Lung (tissue), 12 donors: ENCODE data around the gene EXOC3L4. TPM values are rescaled to one million over a fixed set of nuclear protein-coding genes. Genes with fewer than 3 reads are reported as not detected.
A peak's percentile ranks its signal among the peaks of the same experiment; 100 is the strongest.

Experiments
- ATAC-seq: fragments of 200-7000 bp; cut with Tn5 transposase; one replicate; pipeline ENCODE4 v1.9.1; 2020; ENCODE audit warnings: moderate number of reproducible peaks; ENCODE audit not compliant: insufficient read depth, low FRiP score
- DNase-seq, 3 donors: peaks; one replicate each; pipeline ENCODE4 v3.0.0-alpha.2; 2013 to 2017
- H3K27ac ChIP-seq, 2 donors: one replicate each; pipeline ENCODE4 v1.5.1; 2013; ENCODE audit warnings: mild to moderate bottlenecking in 2 of 2, moderate library complexity in 2 of 2, control low read depth in 1 of 2, inconsistent platforms in 1 of 2, low read depth in 1 of 2, low read length in 1 of 2
- H3K27me3 ChIP-seq, 3 donors: one replicate each; pipeline ENCODE4 v1.5.1; 2013; ENCODE audit warnings: low read length in 2 of 3; ENCODE audit not compliant: control insufficient read depth in 3 of 3, insufficient read depth in 3 of 3
- H3K36me3 ChIP-seq, 4 donors: one replicate each; pipeline ENCODE4 v1.5.1; 2013; ENCODE audit warnings: low read length in 4 of 4, mild to moderate bottlenecking in 1 of 4, moderate library complexity in 1 of 4; ENCODE audit not compliant: control insufficient read depth in 4 of 4, insufficient read depth in 4 of 4
- H3K4me1 ChIP-seq, 5 donors: one replicate each; pipeline ENCODE4 v1.5.1; 2013; ENCODE audit warnings: low read length in 5 of 5, mild to moderate bottlenecking in 2 of 5, moderate library complexity in 1 of 5; ENCODE audit not compliant: control insufficient read depth in 5 of 5, insufficient read depth in 5 of 5
- H3K4me3 ChIP-seq: one replicate; pipeline ENCODE4 v1.5.1; 2013; ENCODE audit warnings: mild to moderate bottlenecking, control low read depth, moderate library complexity
- H3K9ac ChIP-seq, 2 donors: one replicate each; pipeline ENCODE4 v1.5.1; 2013; ENCODE audit warnings: low read length in 2 of 2, control low read depth in 1 of 2; ENCODE audit not compliant: insufficient read depth in 1 of 2
- H3K9me3 ChIP-seq, 4 donors: one replicate each; pipeline ENCODE4 v1.5.1; 2013; ENCODE audit warnings: low read length in 3 of 4, mild to moderate bottlenecking in 1 of 4, moderate library complexity in 1 of 4; ENCODE audit not compliant: control insufficient read depth in 4 of 4, insufficient read depth in 3 of 4
- WGBS, 2 donors: extraction: QIAGEN DNeasy Blood & Tissue Kit; methylation state at CpG; one replicate each; pipeline ENCODE4 v1.1.7; 2013; 5-methylcytosine and 5-hydroxymethylcytosine counted together
- polyA plus RNA-seq, 2 donors: library from polyadenylated mRNA; stranded (reverse); fragments of 200-250 nt; gene quantifications; one replicate each; pipeline ENCODE4 v1.2.1, GENCODE V29; 2013
- total RNA-seq, 2 donors: library from RNA; depleted of rRNA in 1 of 2; stranded (reverse); fragments of >200 nt in 1 of 2; gene quantifications; one replicate each; pipeline ENCODE4 v1.2.1, GENCODE V29; 2014 to 2021
- TF ChIP-seq, protein P1 (sequence below): IDR thresholded peaks from 2 replicates; pipeline ENCODE4 v1.5.1; 2012; ENCODE audit warnings: mild to moderate bottlenecking; ENCODE audit errors: control extremely low read depth, extremely low read depth
- donor health status: control.
- donor health status: control.
- donor health status: Bipolar disorder and iron deficiency.
- donor health status: healthy.
- donor health status: DM: yes; HTN: yes; CAD: no.

Gene EXOC3L4
- total and polyA plus RNA-seq, 4 donors: 3.0 to 4.6 (median 3.8) TPM

DNA sequence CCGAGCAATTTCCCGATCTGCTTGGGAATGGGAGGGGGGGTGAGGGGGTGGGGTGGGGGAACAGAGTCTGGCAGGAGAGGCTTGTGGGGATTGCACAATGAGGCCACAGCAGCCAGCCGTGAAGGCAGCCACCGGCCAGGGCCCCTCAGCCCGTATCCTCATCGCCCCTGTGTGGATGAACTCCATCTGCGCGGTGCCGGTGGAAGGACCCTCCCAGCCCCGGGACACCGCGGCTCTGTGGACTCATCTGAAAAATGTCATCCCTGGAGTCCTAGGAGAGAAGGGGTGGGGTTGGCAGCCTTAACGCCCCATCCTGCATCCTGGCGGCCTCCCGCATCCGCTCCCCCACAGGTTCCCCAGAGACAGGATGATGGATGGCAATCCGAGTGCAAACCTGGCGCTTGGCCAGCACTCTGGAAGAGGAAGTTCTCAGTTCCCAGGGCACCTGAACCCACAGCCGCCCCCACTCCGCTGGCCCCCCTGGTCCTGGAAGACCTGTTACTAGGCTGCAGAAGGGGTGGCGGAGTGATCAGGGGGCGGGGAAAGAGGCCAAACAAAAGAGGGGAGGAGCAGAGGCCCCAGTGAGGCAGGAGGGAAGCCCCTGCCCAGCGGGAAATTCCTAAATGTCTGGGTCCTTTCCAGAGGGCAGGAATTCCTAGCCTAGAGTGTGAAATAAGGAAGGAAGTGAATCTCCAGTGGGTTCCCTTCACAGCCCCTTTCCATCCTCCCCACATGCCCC, 27.5 kb downstream of the EXOC3L4 start:
- H3K27me3 ChIP-seq: peaks cover 0 to 8% (median 0%) of the 10 kb centered on the region in 3 donors
- ATAC-seq (peak; percentile 8), DNase-seq (peak; percentile 90 to 93 (median 90))
- H3K4me3 ChIP-seq: no peak overlapping the region
- WGBS, 2 donors: 0 to 4% methylated on average over 20 to 23 of the region's 23 CpGs
- no peak overlapping the region for H3K9ac ChIP-seq
- TF ChIP-seq, protein P1, sequence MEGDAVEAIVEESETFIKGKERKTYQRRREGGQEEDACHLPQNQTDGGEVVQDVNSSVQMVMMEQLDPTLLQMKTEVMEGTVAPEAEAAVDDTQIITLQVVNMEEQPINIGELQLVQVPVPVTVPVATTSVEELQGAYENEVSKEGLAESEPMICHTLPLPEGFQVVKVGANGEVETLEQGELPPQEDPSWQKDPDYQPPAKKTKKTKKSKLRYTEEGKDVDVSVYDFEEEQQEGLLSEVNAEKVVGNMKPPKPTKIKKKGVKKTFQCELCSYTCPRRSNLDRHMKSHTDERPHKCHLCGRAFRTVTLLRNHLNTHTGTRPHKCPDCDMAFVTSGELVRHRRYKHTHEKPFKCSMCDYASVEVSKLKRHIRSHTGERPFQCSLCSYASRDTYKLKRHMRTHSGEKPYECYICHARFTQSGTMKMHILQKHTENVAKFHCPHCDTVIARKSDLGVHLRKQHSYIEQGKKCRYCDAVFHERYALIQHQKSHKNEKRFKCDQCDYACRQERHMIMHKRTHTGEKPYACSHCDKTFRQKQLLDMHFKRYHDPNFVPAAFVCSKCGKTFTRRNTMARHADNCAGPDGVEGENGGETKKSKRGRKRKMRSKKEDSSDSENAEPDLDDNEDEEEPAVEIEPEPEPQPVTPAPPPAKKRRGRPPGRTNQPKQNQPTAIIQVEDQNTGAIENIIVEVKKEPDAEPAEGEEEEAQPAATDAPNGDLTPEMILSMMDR: no peak
- H3K27ac ChIP-seq: peak overlapping the region; percentile 69 to 96
- H3K4me1 ChIP-seq: peaks cover 4 to 48% (median 10%) of the 10 kb centered on the region in 5 donors
- H3K9me3 ChIP-seq: no peaks in the 10 kb centered on the region
- H3K36me3 ChIP-seq: peaks cover 0 to 6% (median 0%) of the 10 kb centered on the region in 4 donors

DNA sequence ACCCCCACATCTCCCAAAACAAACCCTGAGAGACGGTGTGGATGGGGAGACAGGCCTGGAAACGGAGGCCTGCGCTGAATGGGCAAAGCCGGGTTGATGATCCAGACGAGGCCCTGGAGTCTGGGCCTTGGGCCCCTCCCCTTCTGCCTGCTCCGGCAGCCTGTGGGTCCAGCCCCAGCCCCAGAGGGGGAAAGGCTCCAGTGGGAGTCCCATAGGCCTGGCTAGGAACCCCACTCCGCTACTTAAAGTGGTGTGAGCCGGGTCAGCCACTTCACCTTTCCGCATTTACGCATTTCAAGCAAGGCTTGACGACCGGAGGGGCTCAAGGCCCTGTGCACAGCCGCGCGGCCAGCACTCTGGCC, 28.0 kb downstream of the EXOC3L4 start:
- H3K9ac ChIP-seq: no peak overlapping the region
- TF ChIP-seq, protein P1: no peak

DNA sequence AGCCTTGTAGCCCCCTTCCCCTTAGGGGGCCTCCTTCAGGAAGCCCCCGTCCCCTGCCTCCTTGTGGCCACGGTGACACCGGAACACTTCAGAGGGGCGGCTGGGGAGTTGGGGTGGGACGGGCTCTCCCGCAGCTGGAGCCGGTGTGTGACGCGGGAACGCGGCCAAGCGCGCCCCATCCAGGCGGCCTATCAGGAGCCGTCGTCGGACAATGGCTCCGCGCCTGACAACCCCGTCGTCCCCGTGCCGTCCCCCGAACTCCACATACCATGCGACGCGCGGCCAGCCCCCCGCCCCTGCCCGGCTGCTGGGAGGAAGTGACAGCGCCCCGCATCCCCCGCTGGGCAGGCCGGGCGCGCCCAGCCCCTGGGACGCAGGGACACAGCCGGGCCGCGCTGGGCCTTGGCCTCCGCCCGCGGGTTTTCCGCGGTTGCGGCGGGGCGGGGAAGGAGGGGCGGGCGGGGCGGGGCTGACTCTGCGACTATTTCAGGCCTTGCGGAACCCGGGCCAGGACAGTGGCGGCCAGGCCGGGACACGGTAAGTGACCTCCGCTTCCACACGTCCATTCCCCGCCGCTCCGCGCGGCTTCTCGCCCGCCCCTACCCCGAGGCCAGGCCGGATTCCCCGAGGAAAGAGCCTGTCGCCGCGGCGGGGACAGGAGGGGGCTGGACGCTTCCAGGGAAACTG, 28.6 kb downstream of the EXOC3L4 start, which contains the start of gene TNFAIP2:
TSS of gene TNFAIP2 (plus strand) at position 515 of the 687 bp plus-strand sequence. CDS start 2,997 bp downstream, outside the sequence.
- 0 to 1% methylated on average over 30 to 74 of the region's 74 CpGs for WGBS, 2 donors
- H3K27ac ChIP-seq: peak within 1 kb of the TSS; percentile 94 to 96
- peak within 1 kb of the TSS; percentile 49 for H3K4me3 ChIP-seq
- H3K4me1 ChIP-seq: peaks cover 4 to 50% (median 10%) of the 10 kb centered on the region in 5 donors
- peaks cover 0 to 6% (median 0%) of the 10 kb centered on the region in 4 donors for H3K36me3 ChIP-seq
- DNase-seq: peak; percentile 70 to 85 (median 80)
- no peaks in the 10 kb centered on the region for H3K9me3 ChIP-seq
- TF ChIP-seq, protein P1: no peak
- peaks cover 0 to 8% (median 0%) of the 10 kb centered on the region in 3 donors for H3K27me3 ChIP-seq
- no peak within 1 kb of the TSS for H3K9ac ChIP-seq
- peak; percentile 45 for ATAC-seq

More for the DNA sequence above, 28.0 kb downstream of the EXOC3L4 start:
- Histone ChIP-seq H3K4me3 (peak overlapping the region; percentile 23), H3K36me3 (peaks cover 0 to 6% (median 0%) of the 10 kb centered on the region in 4 donors), H3K27me3 (peaks cover 0 to 8% (median 0%) of the 10 kb centered on the region in 3 donors), H3K4me1 (peaks cover 4 to 51% (median 10%) of the 10 kb centered on the region in 5 donors), H3K27ac (peak overlapping the region; percentile 69 to 96), H3K9me3 (no peaks in the 10 kb centered on the region)
- ATAC-seq: peak; percentile 0
- no peak for DNase-seq
- 10 to 14% methylated on average over 15 of the region's 15 CpGs for WGBS, 2 donors
